Memory B cell (primary cell): ENCODE measurements around the gene MMP3.

Experiments
- ATAC-seq: fragments of 150-1000 bp; cut with Tn5 transposase; 2 replicates; pipeline ENCODE4 v1.10.0; 2021; ENCODE audit warnings: low read depth, mild to moderate bottlenecking, moderate library complexity
- DNase-seq, 2 donors: peaks; one replicate each; pipeline ENCODE4 v3.0.0; 2022; ENCODE audit warnings: low spot score in 2 of 2
- H3K27ac Mint-ChIP-seq: one replicate; pipeline ENCODE4 v1.8.0; 2022; ENCODE audit warnings: mild to moderate bottlenecking, moderate library complexity, mixed read lengths
- H3K27me3 Mint-ChIP-seq: one replicate; pipeline ENCODE4 v1.8.0; 2022; ENCODE audit warnings: mixed read lengths
- H3K36me3 Mint-ChIP-seq: one replicate; pipeline ENCODE4 v1.8.0; 2022; ENCODE audit warnings: mild to moderate bottlenecking, mixed read lengths
- H3K4me1 Mint-ChIP-seq: one replicate; pipeline ENCODE4 v1.8.0; 2022; ENCODE audit warnings: mixed read lengths
- H3K4me3 Mint-ChIP-seq: one replicate; pipeline ENCODE4 v1.8.0; 2022; ENCODE audit warnings: mild to moderate bottlenecking, moderate library complexity, mixed read lengths
- H3K9me3 Mint-ChIP-seq: one replicate; pipeline ENCODE4 v1.8.0; 2022; ENCODE audit warnings: mixed read lengths

MMP3 gene

GRCh38 chr11:102849311-102849710 lies 5.9 kb upstream of the MMP3 start:
- H3K9me3 Mint-ChIP-seq = peaks cover 2% of the 10 kb centered on the region
- no peak overlapping the region for H3K4me3 Mint-ChIP-seq
- H3K36me3 Mint-ChIP-seq = no peaks in the 10 kb centered on the region
- peaks cover 7% of the 10 kb centered on the region for H3K27me3 Mint-ChIP-seq
- ATAC-seq (no peak), DNase-seq (no peak)
- no peak overlapping the region for H3K27ac Mint-ChIP-seq
- no peaks in the 10 kb centered on the region for H3K4me1 Mint-ChIP-seq

GRCh38 chr11:102846292-102846691 lies 2.9 kb upstream of the MMP3 start:
- Mint-ChIP-seq H3K27ac (no peak overlapping the region), H3K9me3 (peaks cover 2% of the 10 kb centered on the region), H3K4me3 (no peak overlapping the region), H3K27me3 (peaks cover 7% of the 10 kb centered on the region), H3K36me3 (no peaks in the 10 kb centered on the region), H3K4me1 (no peaks in the 10 kb centered on the region)
- DNase-seq (no peak), ATAC-seq (no peak)

DNA sequence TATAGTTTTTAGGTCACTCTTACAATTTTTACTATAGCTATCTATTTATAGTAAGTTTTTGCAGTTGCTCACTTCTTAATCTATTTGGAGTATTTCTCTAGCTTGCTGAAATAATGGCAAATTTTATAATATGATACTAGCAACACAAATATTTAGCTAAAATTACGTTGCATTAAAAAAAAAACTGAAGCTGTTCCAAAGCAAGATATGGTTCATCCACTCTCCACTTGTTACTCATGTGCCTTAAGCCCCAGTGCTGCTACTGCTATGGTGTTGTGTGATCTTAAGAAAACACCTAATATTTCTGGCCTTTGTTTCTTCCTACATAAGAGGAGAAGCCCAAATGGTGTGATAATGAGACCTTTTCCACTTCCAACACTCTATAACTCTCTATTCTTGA lies 479 bp downstream of the MMP3 start:
- peaks cover 2% of the 10 kb centered on the region for H3K9me3 Mint-ChIP-seq
- no peak overlapping the region for H3K27ac Mint-ChIP-seq
- H3K36me3 Mint-ChIP-seq = no peaks in the 10 kb centered on the region
- H3K4me3 Mint-ChIP-seq = no peak overlapping the region
- no peaks in the 10 kb centered on the region for H3K4me1 Mint-ChIP-seq
- peaks cover 7% of the 10 kb centered on the region for H3K27me3 Mint-ChIP-seq
- ATAC-seq = no peak
- no peak for DNase-seq

DNA sequence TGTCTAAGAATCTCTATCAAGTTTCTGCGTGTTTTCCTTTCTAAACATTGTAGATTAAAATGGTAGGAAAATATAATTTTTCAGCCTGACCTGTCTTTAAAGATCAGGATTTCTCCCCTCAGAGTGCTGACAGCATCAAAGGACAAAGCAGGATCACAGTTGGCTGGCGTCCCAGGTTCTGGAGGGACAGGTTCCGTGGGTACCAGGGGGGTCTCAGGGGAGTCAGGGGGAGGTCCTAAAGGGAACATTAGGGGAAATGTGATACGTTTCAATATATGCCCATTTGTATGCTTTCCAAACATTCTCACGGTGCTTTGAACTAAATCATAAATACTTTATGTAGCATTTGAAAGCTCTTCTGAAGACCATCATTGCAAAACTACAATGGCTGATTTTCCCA lies 3.4 kb downstream of the MMP3 start:
- Mint-ChIP-seq H3K27ac (no peak overlapping the region), H3K36me3 (no peaks in the 10 kb centered on the region), H3K27me3 (peaks cover 4% of the 10 kb centered on the region)

DNA sequence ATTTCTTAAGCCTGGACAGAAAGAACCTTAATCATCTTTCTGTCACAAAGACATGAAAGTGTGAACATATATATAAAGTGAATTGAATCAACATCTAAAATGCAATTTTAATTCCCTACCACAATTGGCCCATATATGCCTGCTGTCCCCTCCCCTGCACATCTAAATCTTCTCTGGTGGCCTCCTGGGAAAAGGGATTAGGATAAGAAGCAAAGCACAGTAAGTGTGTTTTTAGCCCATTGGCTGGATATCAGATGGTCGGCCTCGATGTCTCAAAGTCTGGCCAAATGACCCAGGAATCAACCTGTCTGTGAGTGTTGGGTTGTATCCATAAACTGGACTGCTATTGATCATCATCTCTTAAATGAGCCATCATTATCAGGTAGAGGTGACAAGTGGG lies 5.8 kb downstream of the MMP3 start:
- no peaks in the 10 kb centered on the region for H3K36me3 Mint-ChIP-seq
- H3K27me3 Mint-ChIP-seq = peaks cover 3% of the 10 kb centered on the region
- no peaks in the 10 kb centered on the region for H3K4me1 Mint-ChIP-seq
- DNase-seq (no peak), ATAC-seq (no peak)
- H3K9me3 Mint-ChIP-seq = no peaks in the 10 kb centered on the region
- H3K27ac Mint-ChIP-seq = no peak overlapping the region
- H3K4me3 Mint-ChIP-seq = no peak overlapping the region

More for the DNA sequence above, 3.4 kb downstream of the MMP3 start:
- DNase-seq (no peak), ATAC-seq (no peak)
- H3K4me3 Mint-ChIP-seq = no peak overlapping the region
- no peaks in the 10 kb centered on the region for H3K4me1 Mint-ChIP-seq
- H3K9me3 Mint-ChIP-seq = no peaks in the 10 kb centered on the region

DNA sequence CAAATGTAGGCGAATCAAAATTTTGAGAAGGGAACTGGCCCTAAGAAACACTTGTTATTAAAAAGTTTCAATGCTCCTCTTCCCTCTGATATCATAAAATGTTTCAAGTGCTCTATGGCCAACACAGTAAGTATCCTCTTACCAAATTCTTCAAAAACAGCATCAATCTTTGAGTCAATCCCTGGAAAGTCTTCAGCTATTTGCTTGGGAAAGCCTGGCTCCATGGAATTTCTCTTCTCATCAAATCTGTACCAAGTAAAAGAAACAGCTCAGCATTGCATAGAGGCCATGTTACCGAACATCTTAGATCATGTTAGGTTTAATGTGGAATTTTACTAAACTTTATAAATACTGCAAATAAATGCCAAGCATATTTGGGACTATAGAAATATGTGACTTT lies 6.3 kb downstream of the MMP3 start:
- no peaks in the 10 kb centered on the region for H3K36me3 Mint-ChIP-seq
- H3K4me1 Mint-ChIP-seq = no peaks in the 10 kb centered on the region
- H3K4me3 Mint-ChIP-seq = no peak overlapping the region
- H3K27ac Mint-ChIP-seq = no peak overlapping the region
- H3K9me3 Mint-ChIP-seq = no peaks in the 10 kb centered on the region
- DNase-seq (no peak), ATAC-seq (no peak)
- peaks cover 5% of the 10 kb centered on the region for H3K27me3 Mint-ChIP-seq

GRCh38 chr11:102836290-102836875 lies 7.0 kb downstream of the MMP3 start:
- DNase-seq = no peak
- Mint-ChIP-seq H3K27me3 (peaks cover 5% of the 10 kb centered on the region), H3K27ac (no peak overlapping the region), H3K4me3 (no peak overlapping the region), H3K9me3 (no peaks in the 10 kb centered on the region), H3K4me1 (no peaks in the 10 kb centered on the region), H3K36me3 (no peaks in the 10 kb centered on the region)
- no peak for ATAC-seq

- no peaks in the 10 kb centered on the region for H3K36me3 Mint-ChIP-seq
- ATAC-seq = no peak
These were observed 9.7 kb downstream of the MMP3 start for GRCh38 chr11:102833731-102834130.

DNA sequence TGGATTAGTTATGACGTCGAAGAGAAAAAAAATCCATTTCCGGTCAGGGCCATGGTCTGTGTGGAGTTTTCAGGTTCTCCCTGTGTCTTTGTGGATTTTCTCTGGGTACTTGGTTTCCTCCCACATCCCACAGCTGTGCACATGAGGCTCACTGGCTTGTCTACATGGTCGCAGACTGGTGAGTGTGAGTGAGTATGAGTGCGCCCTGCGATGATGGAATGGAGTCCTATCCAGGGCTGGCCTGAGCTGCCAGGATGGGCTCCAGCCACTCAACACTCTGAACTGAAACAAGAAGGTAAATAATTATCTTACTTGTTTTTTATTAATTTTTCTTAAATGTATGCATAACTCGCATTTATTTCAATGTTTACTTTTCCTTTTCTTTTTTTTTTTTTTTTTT lies 10.8 kb downstream of the MMP3 start:
- DNase-seq = no peak
- no peak overlapping the region for H3K27ac Mint-ChIP-seq
- H3K4me3 Mint-ChIP-seq = no peak overlapping the region
- ATAC-seq = no peak
- no peaks in the 10 kb centered on the region for H3K4me1 Mint-ChIP-seq
- no peaks in the 10 kb centered on the region for H3K9me3 Mint-ChIP-seq
- no peaks in the 10 kb centered on the region for H3K36me3 Mint-ChIP-seq
- H3K27me3 Mint-ChIP-seq = peaks cover 13% of the 10 kb centered on the region

More at GRCh38 chr11:102833731-102834130, 9.7 kb downstream of the MMP3 start:
- Mint-ChIP-seq H3K27ac (no peak overlapping the region), H3K9me3 (no peaks in the 10 kb centered on the region), H3K27me3 (peaks cover 13% of the 10 kb centered on the region), H3K4me3 (no peak overlapping the region), H3K4me1 (no peaks in the 10 kb centered on the region)
- no peak for DNase-seq

GRCh38 chr11:102831489-102832440 lies 11.6 kb downstream of the MMP3 start:
- DNase-seq (no peak), ATAC-seq (no peak)
- Mint-ChIP-seq H3K27me3 (peaks cover 16% of the 10 kb centered on the region), H3K27ac (no peak overlapping the region), H3K4me3 (no peak overlapping the region), H3K4me1 (no peaks in the 10 kb centered on the region), H3K9me3 (no peaks in the 10 kb centered on the region), H3K36me3 (no peaks in the 10 kb centered on the region)

DNA sequence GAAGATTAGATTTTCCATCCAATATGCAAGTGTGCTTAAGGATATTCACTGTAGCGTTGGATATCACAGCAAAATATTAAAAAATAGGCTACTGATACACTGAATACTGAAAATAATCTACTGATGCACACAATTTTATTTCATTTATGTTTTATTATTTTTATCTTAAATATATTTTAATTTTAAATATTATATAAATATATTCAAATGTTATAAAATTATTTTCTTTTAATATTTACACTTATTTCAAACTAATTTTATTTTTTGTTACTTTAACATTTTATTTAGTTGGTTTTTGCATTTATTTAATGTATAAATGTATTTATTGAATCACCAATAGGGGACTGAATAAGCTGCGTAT lies 12.3 kb downstream of the MMP3 start:
- ATAC-seq (no peak), DNase-seq (no peak)
- H3K27me3 Mint-ChIP-seq = peaks cover 19% of the 10 kb centered on the region
- H3K4me1 Mint-ChIP-seq = no peaks in the 10 kb centered on the region
- peaks cover 1% of the 10 kb centered on the region for H3K9me3 Mint-ChIP-seq
- H3K36me3 Mint-ChIP-seq = peaks cover 1% of the 10 kb centered on the region
- no peak overlapping the region for H3K27ac Mint-ChIP-seq
- no peak overlapping the region for H3K4me3 Mint-ChIP-seq

DNA sequence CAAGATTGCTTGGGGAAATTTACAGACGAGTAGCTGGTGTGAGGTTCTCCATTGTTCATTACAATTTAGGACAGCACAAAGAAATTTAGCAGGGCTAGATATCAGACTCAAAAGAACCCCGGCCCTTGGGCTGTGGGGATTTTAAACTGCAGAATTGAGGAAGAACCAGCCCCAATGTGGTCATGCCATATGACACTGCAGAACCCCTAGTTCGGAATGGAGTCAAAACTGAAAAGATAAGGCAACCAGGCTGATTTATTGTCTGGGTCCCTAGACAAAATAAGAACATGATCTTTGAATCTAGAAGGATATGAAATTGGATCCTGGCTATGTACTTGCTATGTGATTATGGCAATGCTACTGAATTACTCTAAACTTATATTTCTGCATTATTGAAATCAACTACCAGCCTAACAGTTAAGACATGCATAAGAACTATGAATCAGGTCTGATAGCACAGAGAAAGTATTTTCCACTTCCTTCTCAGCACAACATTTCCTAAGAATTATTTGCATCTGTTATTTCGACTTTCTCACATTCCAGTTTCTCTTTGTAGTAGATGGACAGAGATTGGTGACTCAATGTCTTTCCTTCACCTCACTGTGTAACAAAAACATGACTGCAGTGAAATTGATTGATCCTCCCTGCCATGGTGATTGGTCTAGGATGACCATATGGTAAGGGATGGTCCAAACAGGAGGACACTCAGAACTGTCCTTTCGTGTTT lies 13.2 kb downstream of the MMP3 start:
- peaks cover 1% of the 10 kb centered on the region for H3K36me3 Mint-ChIP-seq
- H3K9me3 Mint-ChIP-seq = peaks cover 1% of the 10 kb centered on the region
- H3K4me1 Mint-ChIP-seq = no peaks in the 10 kb centered on the region
- H3K4me3 Mint-ChIP-seq = no peak overlapping the region
- H3K27ac Mint-ChIP-seq = no peak overlapping the region
- peaks cover 20% of the 10 kb centered on the region for H3K27me3 Mint-ChIP-seq
- DNase-seq = no peak
- no peak for ATAC-seq

DNA sequence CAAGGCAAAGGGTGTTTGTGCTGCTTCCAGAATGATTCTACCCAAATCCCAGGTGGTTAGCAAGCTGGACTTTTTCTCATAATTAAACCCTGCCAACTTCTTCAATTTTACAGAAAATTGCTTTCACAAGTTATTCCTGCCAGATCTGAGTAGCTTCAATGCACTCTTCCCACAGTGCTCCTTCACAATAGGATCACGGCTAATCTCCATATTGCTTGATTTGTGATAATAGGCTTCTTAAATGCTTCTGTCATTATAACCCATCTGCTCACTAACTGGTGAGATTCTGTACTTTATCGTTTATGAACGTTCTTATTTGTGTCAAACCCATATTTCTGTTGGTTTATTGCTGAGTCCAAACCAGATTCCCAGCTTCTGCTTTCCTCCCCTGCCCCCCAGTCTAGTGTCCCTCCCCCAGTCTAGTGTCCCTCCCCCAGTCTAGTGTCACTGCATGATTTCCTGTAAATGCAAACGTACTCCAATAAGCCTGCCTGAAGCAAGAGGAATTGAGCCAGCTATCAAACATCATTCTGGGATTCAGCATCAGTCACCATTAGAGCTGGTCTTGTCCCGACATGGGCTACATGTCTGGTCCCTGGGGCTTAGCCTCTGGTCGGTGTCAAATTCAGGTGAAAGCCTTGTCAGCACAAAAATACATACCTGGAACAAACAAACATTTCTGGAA lies 14.0 kb downstream of the MMP3 start:
- Mint-ChIP-seq H3K4me3 (no peak overlapping the region), H3K36me3 (peaks cover 1% of the 10 kb centered on the region), H3K27me3 (peaks cover 21% of the 10 kb centered on the region), H3K4me1 (no peaks in the 10 kb centered on the region), H3K27ac (no peak overlapping the region), H3K9me3 (peaks cover 3% of the 10 kb centered on the region)
- DNase-seq (no peak), ATAC-seq (no peak)

- Mint-ChIP-seq H3K36me3 (peaks cover 1% of the 10 kb centered on the region), H3K4me1 (no peaks in the 10 kb centered on the region), H3K27ac (no peak overlapping the region), H3K27me3 (peaks cover 13% of the 10 kb centered on the region), H3K4me3 (no peak overlapping the region), H3K9me3 (peaks cover 3% of the 10 kb centered on the region)
- DNase-seq = no peak
- ATAC-seq = no peak
These were observed 18.9 kb downstream of the MMP3 start for GRCh38 chr11:102824556-102824955.
